UCSD-AML1 (cell line): ENCODE results near the gene RAB5B.

ENCODE experiments used
- DNase-seq: peaks from one replicate; lab custom pipeline; 2025; ENCODE audit not compliant: unreplicated experiment; lab: John Stamatoyannopoulos, UW

The RAB5B gene, protein sequence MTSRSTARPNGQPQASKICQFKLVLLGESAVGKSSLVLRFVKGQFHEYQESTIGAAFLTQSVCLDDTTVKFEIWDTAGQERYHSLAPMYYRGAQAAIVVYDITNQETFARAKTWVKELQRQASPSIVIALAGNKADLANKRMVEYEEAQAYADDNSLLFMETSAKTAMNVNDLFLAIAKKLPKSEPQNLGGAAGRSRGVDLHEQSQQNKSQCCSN

DNA sequence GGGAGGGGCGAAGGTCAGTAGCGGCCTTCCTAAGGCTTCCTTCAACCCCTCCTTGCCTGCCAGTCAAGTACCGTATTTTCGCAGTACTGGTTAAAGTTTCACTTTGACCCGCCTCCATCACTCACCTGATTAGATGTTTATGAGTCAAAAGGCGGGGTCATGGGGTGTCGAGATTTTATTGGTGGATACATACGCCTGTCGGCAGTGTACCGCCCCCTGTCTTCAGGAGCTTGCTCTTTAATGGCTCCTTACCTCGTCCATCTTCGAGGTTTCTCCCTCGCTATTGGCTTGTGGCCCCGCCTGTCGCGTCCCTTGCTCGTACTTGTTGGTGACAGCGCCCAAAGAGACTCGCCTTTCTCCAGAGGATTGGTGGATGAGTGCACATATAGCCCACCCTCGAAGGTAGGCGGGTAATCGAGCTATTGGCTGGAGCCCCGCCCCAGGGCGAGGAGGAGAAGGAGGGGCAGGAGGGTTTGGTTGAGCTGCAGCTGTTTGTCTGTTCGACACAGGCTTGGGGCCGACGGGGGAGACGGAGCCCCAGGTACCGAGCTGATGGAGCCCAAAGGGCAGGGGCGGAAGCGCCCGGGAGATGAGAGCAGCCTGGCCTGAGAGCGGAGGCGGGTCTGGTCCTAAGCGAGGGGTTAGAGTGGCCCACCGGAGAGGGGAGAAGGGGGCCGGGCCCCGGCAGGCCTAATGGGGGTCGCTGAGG lies at the start of gene RAB5B:
TSS of gene RAB5B (plus strand) at position 480 of the 709 bp plus-strand sequence. CDS start 12,883 bp downstream, outside the sequence.
- peak; percentile 98 for DNase-seq

DNA sequence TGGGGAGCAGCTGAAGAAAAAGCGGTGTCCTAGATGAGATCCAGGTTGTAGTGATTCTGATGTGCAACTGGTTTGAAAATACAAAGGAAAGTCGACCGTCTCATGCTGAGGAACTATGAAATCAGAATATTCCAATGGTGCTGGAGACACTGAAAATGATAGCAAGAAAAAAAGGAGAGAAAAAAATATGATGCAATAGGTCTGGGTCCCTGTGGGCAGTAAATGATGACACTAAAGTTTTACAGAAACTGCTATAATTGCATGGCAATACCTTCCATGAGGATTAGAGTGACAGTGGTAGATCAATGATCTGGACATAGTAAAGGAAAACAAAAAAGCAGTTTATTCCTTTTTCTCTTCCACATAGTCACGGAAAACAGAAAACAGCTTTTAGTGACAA lies 48.5 kb upstream of the RAB5B start:
- no peak for DNase-seq

DNA sequence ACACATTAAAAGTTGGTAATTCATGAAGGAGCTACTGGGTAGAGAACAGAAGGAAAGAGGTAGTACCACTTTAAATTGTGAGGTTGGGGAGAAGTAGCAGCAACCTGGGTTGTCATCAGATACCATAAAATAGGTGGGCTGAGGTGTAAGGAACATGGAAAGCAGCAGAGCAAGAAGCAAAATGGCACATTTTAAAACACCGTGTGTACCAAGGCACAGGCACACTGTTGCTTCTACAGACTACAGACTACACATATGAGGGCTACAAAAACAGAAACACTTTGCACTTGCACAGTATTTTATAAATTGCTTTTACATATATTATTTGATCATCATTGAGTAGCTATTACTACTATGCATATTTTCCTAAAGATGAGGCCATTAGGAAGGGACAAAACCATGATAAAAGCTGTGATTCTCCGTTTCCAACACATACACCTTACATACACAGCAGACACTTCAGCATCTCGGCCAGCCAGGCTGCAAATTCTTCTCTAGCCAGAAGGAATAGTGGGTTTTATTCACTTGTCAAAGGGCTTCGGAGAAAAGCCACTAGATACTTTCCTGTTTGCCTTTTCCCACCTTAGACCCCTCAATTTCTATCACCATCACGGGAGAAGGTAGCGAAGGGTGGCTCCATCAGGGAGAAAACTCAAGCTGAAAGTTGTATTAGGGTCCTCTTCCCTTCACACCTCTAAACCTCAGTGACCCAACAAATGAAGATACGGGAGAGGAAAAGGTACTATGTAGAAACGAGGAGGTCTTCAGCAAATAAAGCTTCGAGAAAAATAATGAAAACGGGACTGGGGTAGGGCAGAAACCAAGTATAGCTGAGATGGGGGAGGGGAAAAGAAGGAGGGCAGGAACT lies 47.8 kb upstream of the RAB5B start:
- DNase-seq = no peak

DNA sequence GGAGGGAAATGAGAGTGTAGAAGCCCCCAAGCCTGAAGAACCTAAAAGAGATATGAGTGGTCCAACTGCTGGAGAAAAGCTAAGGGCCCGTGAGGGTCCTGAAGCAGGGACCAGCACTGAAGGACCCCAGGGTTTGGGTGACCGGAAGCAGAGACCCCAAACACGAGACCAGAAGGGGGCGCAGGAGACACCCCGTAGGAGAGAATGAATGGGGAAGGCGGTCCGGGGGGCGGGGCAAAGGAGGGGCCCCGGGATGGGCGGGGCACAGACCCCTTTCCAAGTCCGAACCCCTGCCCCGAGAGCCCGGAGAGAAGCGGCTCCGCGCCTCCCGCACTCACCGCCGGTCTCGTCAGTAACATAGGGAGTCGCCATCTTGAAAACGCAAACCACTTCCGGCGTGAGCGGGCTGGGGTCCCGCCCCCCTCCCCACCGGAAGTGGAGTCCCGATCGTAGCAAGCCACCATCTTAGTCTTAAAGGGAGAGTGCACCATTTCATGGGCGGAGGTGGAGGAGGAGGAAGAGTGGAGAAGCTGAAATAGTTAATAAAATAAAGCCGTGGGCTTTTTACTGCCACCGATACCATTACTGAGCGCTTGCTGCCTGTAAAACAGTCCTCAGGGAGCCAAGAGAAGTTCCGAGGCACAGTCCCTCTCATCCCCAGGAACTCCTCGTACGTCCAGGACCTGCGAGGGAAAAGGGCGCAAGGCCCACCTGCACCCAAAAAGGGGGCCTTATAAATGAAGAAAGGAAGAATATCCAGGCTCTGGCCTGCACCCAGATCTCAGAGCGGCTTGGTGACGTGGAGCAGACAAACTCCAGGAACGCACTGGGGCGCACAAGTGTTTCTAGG lies 46.9 kb upstream of the RAB5B start:
- peak; percentile 94 for DNase-seq

DNA sequence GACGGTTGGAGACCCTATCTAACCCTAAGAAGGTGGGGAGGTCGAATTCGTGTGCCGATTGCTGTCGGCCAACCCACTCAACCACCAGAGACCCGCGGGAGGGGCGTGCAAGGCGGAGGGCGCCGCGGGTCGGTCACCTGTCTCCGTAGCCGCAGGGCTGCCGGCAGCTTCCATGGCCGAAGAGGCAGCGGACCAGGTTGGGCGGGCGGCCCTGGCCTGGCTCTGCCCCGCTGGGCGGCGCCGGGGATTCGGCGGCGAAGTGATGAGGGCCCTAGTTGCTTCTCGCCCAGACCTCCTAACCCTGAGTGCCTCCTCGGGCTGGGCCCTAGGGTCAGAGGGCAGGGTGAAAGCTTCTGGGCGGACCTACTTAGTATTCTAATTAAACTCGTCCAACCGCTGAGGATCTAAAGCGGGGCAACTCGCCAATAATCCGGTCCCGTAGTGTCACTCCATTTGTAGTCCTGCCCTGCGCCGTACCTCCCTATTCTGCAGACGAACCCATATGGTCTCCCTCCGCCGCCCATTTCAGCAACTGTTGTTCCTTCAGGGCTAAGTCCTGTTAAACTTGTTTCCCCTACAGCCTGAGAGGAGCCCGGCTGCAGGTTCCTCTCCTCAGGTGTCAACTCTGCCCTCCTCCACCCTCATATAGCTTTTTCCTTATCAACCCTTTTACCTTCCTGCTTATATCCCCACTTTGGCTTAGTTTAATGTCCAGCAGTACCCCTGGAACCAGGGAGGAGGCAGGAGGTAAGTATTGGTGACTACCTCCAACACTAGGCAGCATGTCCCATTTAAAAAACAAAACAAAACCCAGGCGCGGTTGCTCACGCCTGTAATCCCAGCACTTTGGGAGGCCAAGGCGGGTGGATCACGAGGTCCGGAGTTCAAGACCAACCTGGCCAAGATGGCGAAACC lies 46.0 kb upstream of the RAB5B start, which contains the start of gene PYM1:
TSS of gene PYM1 (minus strand) at position 307 of the 915 bp plus-strand sequence. CDS start at position 174, 133 bp downstream.
- DNase-seq = peak; percentile 86

DNA sequence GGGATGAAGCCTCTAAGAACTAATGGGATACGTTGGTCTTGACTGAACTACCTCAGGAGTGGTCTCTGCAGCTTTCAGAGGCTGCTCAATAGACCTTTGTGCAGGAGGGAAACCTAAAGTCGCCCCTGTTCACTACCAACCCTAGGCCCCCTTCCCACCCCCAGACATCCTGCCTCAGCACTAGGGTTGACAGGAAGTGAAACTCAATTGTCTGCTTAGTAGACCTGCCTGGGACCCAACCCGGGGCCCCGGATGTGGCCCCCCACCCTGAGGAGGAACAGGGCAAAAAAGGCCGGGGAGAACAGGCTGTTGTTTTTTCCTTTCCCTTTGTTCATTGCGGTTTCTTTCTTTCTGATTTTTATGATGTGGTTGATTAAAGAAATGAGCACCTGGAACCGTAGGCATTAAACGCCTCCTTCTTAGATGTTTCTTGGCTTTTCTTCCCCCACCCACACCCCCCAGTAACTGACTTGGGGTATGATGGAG lies 44.5 kb upstream of the RAB5B start:
- DNase-seq = peak; percentile 55

DNA sequence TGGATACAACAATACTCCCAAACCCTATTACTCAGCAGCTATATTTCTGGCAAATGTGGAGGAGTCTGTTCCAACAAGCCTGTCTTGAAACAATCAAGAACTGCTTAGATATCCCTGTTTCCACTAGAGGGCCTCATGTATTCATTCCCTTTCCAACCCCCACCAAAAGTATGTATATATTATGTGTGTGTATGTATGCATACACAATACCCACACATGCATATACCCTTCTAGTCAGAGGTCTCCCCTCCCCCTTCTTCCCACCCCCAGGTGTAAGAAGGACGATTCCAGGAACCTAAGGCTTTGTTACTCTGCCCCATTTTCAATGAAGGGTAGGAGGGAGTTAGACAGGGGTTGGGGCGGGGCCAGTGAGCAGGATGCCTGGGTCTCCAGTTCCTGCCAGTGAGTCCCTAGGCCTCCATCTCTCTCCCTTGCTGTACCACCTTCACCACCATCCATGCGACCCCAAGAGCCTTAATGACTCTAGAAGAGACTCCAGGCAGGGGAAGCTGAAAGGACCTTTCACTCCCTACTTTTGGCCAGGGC lies 43.0 kb upstream of the RAB5B start, which contains the start of gene DGKA:
TSS of gene DGKA (plus strand) at position 392 of the 546 bp plus-strand sequence. CDS start 5,342 bp downstream, outside the sequence.
- DNase-seq = peak; percentile 65

DNA sequence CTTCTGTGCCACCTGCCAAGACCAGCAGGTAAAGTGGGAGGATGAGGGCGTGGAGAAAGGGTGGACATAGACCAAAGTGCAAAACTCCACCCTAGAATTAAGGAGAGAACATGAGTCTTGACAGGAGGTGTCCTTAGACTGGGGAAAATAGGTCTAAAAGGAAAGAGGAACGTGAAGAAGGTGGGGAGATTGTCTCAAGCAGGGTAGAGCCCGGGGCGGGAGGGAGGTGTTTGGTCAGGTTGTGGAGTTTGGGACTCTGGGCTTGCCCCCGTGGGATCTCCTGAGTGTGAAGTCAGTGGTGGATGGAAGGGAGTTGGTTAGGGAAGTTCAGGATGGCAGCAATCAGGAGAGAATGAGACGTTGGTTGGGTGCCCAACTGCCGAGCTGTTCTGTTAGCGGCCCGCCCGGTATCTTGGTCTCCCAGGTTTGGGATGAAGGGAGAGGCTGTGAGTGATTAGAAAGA lies 42.5 kb upstream of the RAB5B start:
- peak; percentile 39 for DNase-seq

DNA sequence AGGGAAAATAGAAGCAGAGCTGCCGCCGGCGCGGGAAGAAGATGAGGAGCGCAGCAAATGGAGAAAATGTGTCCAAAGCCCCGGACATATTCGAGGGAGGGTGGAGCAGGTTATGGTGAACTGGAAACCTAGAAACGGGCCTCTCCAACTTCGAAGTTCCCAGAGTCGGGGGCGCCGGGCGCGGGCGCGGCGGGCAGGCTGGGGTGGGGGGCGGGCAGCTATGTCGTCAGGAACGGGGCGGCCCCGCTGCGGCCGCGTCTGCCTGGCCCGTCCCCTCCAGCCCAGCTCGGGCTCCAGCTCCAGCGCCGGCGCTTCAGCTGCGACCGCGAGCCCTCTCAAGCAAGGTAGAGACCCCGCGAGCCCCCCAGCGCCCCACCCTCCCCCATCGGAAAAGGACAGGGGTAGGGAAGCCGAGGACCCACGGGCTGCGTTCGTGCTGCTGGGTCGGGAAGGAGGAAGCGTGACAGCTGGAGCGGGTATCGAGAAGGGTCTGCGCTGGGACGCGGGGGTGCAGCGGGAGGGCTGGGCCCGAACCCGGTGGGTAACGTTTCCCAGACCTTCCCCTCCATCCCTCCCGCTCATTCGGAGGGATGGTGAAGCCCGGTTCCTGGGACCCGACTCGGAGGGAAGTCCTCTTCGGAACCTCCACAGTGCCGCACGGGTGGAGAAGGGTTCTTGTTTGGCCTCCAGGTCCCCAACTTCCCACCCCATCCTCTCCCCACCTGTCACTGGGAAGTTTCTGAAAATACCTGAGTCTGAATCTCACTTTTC lies 41.9 kb upstream of the RAB5B start:
- DNase-seq = peak; percentile 52

DNA sequence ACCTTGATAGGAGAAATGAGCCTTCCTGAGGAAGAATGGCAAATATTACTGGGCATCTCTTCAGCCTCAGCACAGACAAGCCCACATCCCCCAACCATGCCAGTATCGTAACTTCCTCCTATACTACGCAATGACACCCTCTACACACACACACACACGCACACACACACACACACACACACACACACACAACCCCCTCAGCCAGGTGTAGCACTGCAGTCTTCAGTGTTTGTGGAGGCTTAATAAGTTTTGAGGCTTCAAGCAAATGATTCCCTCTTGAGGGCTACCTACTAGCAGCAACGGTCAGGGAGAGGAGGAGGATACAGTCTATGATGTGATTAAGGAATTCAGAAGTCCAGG lies 41.3 kb upstream of the RAB5B start:
- peak; percentile 36 for DNase-seq

DNA sequence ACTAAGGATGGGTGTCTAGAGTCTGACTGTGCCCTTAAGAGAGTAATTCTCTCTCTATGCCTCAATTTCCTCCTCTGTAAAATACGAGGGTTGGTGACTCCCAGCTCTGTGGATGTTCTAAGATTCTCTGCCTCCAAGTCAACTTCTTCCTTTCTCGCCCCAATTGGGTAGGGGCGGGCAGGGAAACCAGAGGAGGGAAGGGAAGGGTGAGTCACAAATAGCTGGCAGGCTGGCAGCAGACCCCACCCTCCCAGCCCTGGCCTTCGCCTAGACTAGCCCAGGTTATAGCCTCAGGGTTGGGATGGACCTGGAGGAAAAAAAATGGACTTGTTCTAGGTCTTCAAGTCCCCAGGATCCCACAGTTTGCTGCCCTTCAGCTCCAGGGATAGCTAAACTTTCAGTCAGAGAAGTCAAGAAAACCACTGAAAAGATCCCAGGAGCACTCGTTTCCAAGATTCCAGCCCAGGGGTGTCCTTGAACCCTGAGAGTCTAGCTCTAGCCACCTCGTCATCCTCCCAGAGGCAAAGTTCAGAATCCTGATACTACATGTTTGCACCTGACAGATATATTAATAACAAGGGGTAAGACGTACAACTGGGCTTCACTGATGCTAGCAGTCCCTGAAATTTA lies 40.6 kb upstream of the RAB5B start:
- DNase-seq = peak; percentile 46

DNA sequence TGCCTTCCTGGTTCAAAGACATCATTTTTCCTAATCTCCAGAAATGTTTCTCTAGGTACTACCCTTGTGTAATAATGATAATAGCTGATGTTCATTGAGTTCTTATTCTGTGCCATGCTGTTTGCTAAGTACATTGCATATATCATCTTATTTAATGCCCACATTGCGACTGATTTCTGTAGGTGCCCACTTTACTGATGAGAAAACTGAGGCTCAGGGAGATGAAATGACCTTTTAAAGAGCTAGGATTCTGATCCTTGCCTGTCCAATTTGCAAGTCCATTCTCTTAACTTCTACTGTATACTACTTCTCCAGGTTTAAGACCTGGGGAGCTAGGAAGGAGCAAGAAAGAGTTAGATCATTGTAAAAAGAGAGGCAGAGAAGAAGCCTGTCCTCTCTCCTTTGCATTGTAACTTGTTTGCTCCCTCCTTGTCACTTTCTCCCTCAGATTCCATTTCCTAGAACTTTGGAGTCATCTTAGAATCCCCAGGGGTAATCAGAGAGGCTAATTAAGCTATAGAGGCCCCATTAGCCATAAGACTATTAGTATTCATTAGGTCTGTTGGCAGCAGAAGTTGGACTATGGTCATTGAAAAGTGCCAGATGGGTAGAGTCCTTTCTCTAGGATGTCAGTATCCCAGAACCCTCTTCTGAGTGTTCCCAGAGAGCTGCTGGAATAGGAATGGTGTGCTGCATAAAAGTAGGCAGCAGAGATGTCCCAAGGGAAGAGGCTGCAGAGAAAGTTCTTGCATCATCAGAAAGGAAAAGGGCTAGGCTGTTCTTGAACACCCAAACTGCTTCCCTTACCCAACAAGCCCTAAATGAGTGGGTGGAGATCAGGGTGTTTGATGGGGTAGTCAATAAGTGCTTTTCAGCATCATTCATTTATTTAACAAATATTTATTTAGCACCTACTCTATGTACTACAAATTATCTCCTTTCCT lies 39.8 kb upstream of the RAB5B start:
- no peak for DNase-seq

DNA sequence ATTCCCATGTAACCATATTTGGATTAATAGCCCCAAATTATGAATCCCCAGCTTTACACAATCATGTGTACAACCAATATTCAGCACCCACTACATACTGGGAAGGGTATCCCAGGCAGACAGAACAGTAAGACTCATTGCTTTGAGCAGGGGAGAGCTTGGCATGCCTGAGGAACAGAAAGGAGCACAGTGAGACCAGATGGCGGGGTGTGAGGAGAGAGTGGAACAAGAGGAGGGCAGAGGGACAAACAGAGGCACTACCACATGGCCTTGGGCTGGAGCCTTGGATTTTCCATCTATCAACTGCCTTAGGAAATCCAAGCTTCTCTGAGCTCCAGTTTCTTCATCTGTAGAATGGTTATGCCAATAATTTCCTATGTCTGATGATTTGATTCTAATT lies 39.1 kb upstream of the RAB5B start:
- no peak for DNase-seq

DNA sequence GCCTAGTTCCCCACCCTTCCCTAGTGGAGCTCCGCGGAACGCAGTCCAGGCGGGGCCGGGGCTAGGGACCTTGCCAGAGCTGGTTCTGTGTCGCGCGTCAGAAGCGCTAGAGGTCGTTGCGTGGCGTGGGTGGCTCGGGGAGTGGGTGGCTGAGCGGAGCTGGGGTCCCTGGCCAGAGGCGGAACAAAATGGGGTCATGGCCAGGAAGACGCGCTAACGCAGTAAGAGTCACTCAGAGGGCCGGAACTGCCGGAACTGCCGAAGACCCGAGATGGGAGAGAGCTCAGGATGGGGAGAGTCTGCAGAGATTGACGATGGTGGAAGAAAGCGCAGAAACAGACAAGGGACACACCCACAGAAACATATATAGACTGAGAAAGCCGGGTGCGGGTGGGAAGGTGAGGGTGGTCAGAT lies 38.1 kb upstream of the RAB5B start:
- DNase-seq = no peak

DNA sequence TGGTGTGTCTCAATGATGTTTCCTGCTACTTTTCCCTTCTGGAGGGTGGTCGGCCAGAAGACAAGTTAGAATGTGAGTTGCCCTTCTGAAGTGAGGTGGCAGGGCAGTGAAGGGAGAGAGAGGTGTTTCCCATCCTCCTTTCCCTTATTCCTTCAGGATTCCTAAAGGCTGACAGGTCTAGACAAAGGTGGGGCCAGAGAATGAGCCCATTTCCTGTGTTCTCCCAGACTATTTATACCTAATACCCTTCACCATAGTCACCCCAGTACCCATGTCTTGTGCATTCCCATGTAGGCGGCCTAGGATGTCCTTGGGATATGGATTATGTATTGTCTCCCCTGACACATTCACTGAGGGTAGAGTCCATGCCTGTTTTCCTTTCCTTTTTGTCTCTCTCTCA lies 35.9 kb upstream of the RAB5B start:
- DNase-seq = no peak

DNA sequence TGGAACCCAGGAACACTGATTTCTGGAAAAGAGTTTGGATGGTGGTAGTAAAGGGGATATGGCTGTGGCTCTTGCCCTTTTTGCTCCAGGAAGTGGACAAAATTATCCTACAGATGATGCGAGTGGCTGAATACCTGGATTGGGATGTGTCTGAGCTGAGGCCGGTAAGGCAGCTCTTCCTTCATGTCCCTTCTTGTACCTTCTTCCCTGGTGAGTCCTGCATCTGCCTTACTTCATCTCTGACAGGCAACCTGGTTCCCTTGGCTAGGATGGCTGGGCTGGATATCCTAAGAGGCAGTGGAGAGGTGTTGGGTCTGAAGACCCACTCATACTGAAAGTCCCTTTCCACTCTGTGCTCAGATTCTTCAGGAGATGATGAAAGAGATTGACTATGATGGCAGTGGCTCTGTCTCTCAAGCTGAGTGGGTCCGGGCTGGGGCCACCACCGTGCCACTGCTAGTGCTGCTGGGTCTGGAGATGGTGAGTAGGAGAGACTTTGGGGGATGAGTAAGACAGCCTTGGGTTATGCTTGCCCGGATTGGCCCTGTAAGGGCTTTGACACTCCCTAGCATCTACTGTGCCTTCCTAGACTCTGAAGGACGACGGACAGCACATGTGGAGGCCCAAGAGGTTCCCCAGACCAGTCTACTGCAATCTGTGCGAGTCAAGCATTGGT lies 34.9 kb upstream of the RAB5B start:
- DNase-seq = no peak
